Heart left ventricle (tissue), 13 donors: ENCODE measurements around the gene EIF2AK2.

Experiments
- CTCF ChIP-seq, 12 donors: fragments of 200-600 bp; sonication (generic) in 4 of 12; IDR thresholded peaks; one replicate each; pipeline versions ENCODE4 v1.5.0 to v1.8.0; 2018 to 2022; ENCODE audit warnings: antibody characterized with exemption in 12 of 12, mild to moderate bottlenecking in 5 of 12
- POLR2A ChIP-seq, 2 donors: fragments of 450-650 bp; IDR thresholded peaks; one replicate each; pipeline ENCODE4 v1.6.1; 2017; ENCODE audit warnings: antibody characterized with exemption in 2 of 2, mild to moderate bottlenecking in 2 of 2, moderate library complexity in 2 of 2
- donor health status: ischemic (EF 13 %, LVEDD 7.1; RV severe dilation, severe dysfunction).
- donor health status: DM: no; HTN: yes; CAD: no.
- donor health status: DM: no; HTN: no; CAD: no.
- donor health status: ischemic (EF 25% LVEDD 6.9; RV normal size, moderate dysfunction).
- donor health status: ischemic (EF 25% LVEDD 5.7; RV mildly dilated, moderate dysfunction).
- donor health status: ischemic (EF 35%, LVEDD 5.7; RV mildly dilated, moderate dysfunction).
- donor health status: nonischemic (EF 11% LVEDD 7.7; RV severe dilation, severe dysfunction).
- donor health status: DM: yes; HTN: yes; CAD: no.
- donor health status: PGD.
- donor health status: ischemic (EF 29% LVEDD 5.4; RV normal size, mild dysfunction).
- donor health status: nonischemic (EF 23%, LVEDD 6.1; RV moderate dilation, normal function).

- no peak for TF ChIP-seq CTCF (IDR thresholded peaks at IDR 0.05)
- TF ChIP-seq POLR2A (IDR thresholded peaks at IDR 0.05), result no peak
Measured at GRCh38 chr2:37180640-37181039, 23.9 kb upstream of the EIF2AK2 start.
